Loucy (cell line): ENCODE results near the gene ZBTB20.

Experiments used
- H2AFZ ChIP-seq: fragments of 200-600 bp; sonication (generic); 2 replicates; pipeline ENCODE4 v1.6.0; 2016; ENCODE audit warnings: antibody characterized with exemption, mild to moderate bottlenecking, low read length, moderate library complexity
- H3F3A ChIP-seq: fragments of 200-600 bp; 2 replicates; pipeline ENCODE4 v1.6.0; 2016; ENCODE audit warnings: antibody characterized with exemption, low read depth, mild to moderate bottlenecking
- H3K27me3 ChIP-seq: fragments of 200-600 bp; sonication (generic); 2 replicates; pipeline ENCODE4 v1.6.1; 2014; ENCODE audit warnings: low read length, mild to moderate bottlenecking; ENCODE audit not compliant: insufficient read depth, poor library complexity, severe bottlenecking
- H3K36me3 ChIP-seq: fragments of 200-600 bp; sonication (generic); 2 replicates; pipeline ENCODE4 v1.6.1; 2016; ENCODE audit warnings: low read length; ENCODE audit not compliant: insufficient read depth
- H3K4me1 ChIP-seq: fragments of 200-600 bp; sonication (generic); 2 replicates; pipeline ENCODE4 v1.5.1; 2014; ENCODE audit warnings: low read length, mild to moderate bottlenecking; ENCODE audit not compliant: insufficient read depth, poor library complexity, severe bottlenecking
- H3K4me2 ChIP-seq: fragments of 200-600 bp; sonication (generic); 2 replicates; pipeline ENCODE4 v1.6.0; 2014; ENCODE audit warnings: antibody characterized with exemption, low read length, low read depth, mild to moderate bottlenecking; ENCODE audit not compliant: poor library complexity, severe bottlenecking
- H3K4me3 ChIP-seq: fragments of 200-600 bp; sonication (generic); 2 replicates; pipeline ENCODE4 v1.5.1; 2014; ENCODE audit warnings: low read length, mild to moderate bottlenecking, mixed read lengths; ENCODE audit not compliant: poor library complexity, severe bottlenecking
- H3K79me2 ChIP-seq: fragments of 200-600 bp; sonication (generic); 2 replicates; pipeline ENCODE4 v1.6.1; 2014; ENCODE audit warnings: low read length; ENCODE audit not compliant: insufficient read depth
- H3K9ac ChIP-seq: fragments of 200-600 bp; sonication (generic); 2 replicates; pipeline ENCODE4 v1.6.0; 2014; ENCODE audit warnings: mild to moderate bottlenecking, low read depth, low read length, moderate library complexity; ENCODE audit not compliant: poor library complexity, severe bottlenecking
- H3K9me2 ChIP-seq: fragments of 200-600 bp; sonication (generic); replicated peaks from 2 replicates; pipeline ENCODE4 v1.6.1; 2016; ENCODE audit warnings: low read depth, low read length, mixed read lengths
- H3K9me3 ChIP-seq: fragments of 200-600 bp; sonication (generic); 2 replicates; pipeline ENCODE4 v1.6.1; 2014; ENCODE audit warnings: mild to moderate bottlenecking, antibody characterized with exemption, low read length, low read depth; ENCODE audit not compliant: insufficient read depth
- H4K20me1 ChIP-seq: fragments of 200-600 bp; sonication (generic); 2 replicates; pipeline ENCODE4 v1.6.0; 2014; ENCODE audit warnings: antibody characterized with exemption, low read length, mild to moderate bottlenecking; ENCODE audit not compliant: insufficient read depth, poor library complexity, severe bottlenecking
- CTCF ChIP-seq: fragments of 200-600 bp; sonication (generic); conservative IDR thresholded peaks from 2 replicates; pipeline ENCODE4 v1.5.1; 2014; ENCODE audit warnings: mild to moderate bottlenecking, antibody characterized with exemption, low read length
- EZH2phosphoT487 ChIP-seq: fragments of 200-600 bp; IDR thresholded peaks from 2 replicates; pipeline ENCODE4 v1.6.1; 2018; ENCODE audit warnings: antibody characterized with exemption, mild to moderate bottlenecking, moderate library complexity, borderline replicate concordance

ZBTB20 gene

GRCh38 chr3:114469070-114469469 is 678.0 kb downstream of the ZBTB20 start:
- Histone ChIP-seq H3K9ac (no peak overlapping the region), H3K9me2 (no peaks in the 10 kb centered on the region), H3K4me3 (no peak overlapping the region), H4K20me1 (no peaks in the 10 kb centered on the region), H3K27me3 (no peaks in the 10 kb centered on the region), H2AFZ (no peak overlapping the region), H3K4me1 (no peaks in the 10 kb centered on the region), H3K79me2 (no peaks in the 10 kb centered on the region), H3K9me3 (no peaks in the 10 kb centered on the region), H3K4me2 (no peak overlapping the region), H3F3A (no peaks in the 10 kb centered on the region), H3K36me3 (no peaks in the 10 kb centered on the region)
- no peak for TF ChIP-seq EZH2phosphoT487
- TF ChIP-seq CTCF: no peak

GRCh38 chr3:114466816-114467215 is 680.3 kb downstream of the ZBTB20 start:
- no peaks in the 10 kb centered on the region for H3K79me2 ChIP-seq
- no peak overlapping the region for H2AFZ ChIP-seq
- H3K27me3 ChIP-seq: no peaks in the 10 kb centered on the region
- H3K4me1 ChIP-seq: no peaks in the 10 kb centered on the region
- H4K20me1 ChIP-seq: no peaks in the 10 kb centered on the region
- H3K9me2 ChIP-seq: no peaks in the 10 kb centered on the region
- no peaks in the 10 kb centered on the region for H3K9me3 ChIP-seq
- H3K36me3 ChIP-seq: no peaks in the 10 kb centered on the region
- no peaks in the 10 kb centered on the region for H3F3A ChIP-seq
- H3K9ac ChIP-seq: no peak overlapping the region
- no peak overlapping the region for H3K4me2 ChIP-seq
- TF ChIP-seq CTCF (no peak), EZH2phosphoT487 (no peak)
- H3K4me3 ChIP-seq: no peak overlapping the region

- Histone ChIP-seq H3K4me2 (no peak overlapping the region), H3K9me3 (no peaks in the 10 kb centered on the region), H3K4me1 (no peaks in the 10 kb centered on the region), H3F3A (no peaks in the 10 kb centered on the region), H3K36me3 (no peaks in the 10 kb centered on the region), H4K20me1 (no peaks in the 10 kb centered on the region), H3K27me3 (no peaks in the 10 kb centered on the region), H3K79me2 (no peaks in the 10 kb centered on the region), H2AFZ (no peak overlapping the region), H3K9me2 (no peaks in the 10 kb centered on the region), H3K9ac (no peak overlapping the region), H3K4me3 (no peak overlapping the region)
- TF ChIP-seq CTCF: no peak
- no peak for TF ChIP-seq EZH2phosphoT487
Observed at GRCh38 chr3:114466251-114466650, 680.8 kb downstream of the ZBTB20 start.
